Cerebellar cortex (tissue), 1 donor: ENCODE data around the gene TYRO3.
"Not testable (repeated sequence)": the region's sequence is repeated elsewhere in the genome, so short reads cannot be mapped to it uniquely, and the experiment has no call there.

Experiments
- DNase-seq: peaks from one replicate; pipeline ENCODE4 v3.0.0-alpha.2; 2015; ENCODE audit warnings: low spot score

TYRO3 gene

GRCh38 chr15:41554343-41554742, 4.7 kb upstream of the TYRO3 start:
- no peak for DNase-seq

GRCh38 chr15:41554915-41555314, 4.1 kb upstream of the TYRO3 start:
- DNase-seq, result no peak

- DNase-seq, result no peak
Measured at GRCh38 chr15:41556677-41557076, 2.3 kb upstream of the TYRO3 start.

- DNase-seq, result peak; percentile 85
Measured at GRCh38 chr15:41557673-41558399, 1.2 kb upstream of the TYRO3 start.

GRCh38 chr15:41559239-41559782, 299 bp downstream of the TYRO3 start:
- no peak for DNase-seq

- peak; percentile 57 for DNase-seq
Measured at GRCh38 chr15:41560572-41560874, 1.5 kb downstream of the TYRO3 start.

- DNase-seq, result peak; percentile 76
Measured at GRCh38 chr15:41561104-41561776, 2.2 kb downstream of the TYRO3 start.

- peak; percentile 82 for DNase-seq
Measured at GRCh38 chr15:41561777-41562145, 2.7 kb downstream of the TYRO3 start.

- DNase-seq, result no peak
Measured at GRCh38 chr15:41562244-41562643, 3.2 kb downstream of the TYRO3 start.

- DNase-seq, result no peak
Measured at GRCh38 chr15:41562784-41563198, 3.8 kb downstream of the TYRO3 start.

- peak; percentile 53 for DNase-seq
Measured at GRCh38 chr15:41564286-41564959, 5.4 kb downstream of the TYRO3 start.

- DNase-seq, result no peak
Measured at GRCh38 chr15:41564960-41565502, 6.0 kb downstream of the TYRO3 start.

GRCh38 chr15:41565702-41566101, 6.7 kb downstream of the TYRO3 start:
- DNase-seq, result no peak

GRCh38 chr15:41566121-41566885, 7.3 kb downstream of the TYRO3 start:
- DNase-seq, result no peak

GRCh38 chr15:41567261-41567660, 8.2 kb downstream of the TYRO3 start:
- DNase-seq, result no peak

GRCh38 chr15:41567862-41568261, 8.8 kb downstream of the TYRO3 start:
- DNase-seq, result no peak

GRCh38 chr15:41568350-41569017, 9.5 kb downstream of the TYRO3 start:
- no peak for DNase-seq

GRCh38 chr15:41569232-41569631, 10.2 kb downstream of the TYRO3 start:
- DNase-seq, result not testable (repeated sequence)

GRCh38 chr15:41570764-41571163, 11.8 kb downstream of the TYRO3 start:
- DNase-seq, result no peak

GRCh38 chr15:41571948-41572347, 12.9 kb downstream of the TYRO3 start:
- no peak for DNase-seq

GRCh38 chr15:41572866-41573265, 13.9 kb downstream of the TYRO3 start:
- no peak for DNase-seq
